ENCODE measurements around the gene VWDE. TPM values are rescaled to one million over a fixed set of nuclear protein-coding genes. Genes with fewer than 3 reads are reported as not detected.

Gene VWDE
- total RNA-seq, 2 donors from 2014 or later = 7.3 to 8.8 TPM

- ATAC-seq (no peak), DNase-seq (no peak)
- intact Hi-C loops (cut with DNase I) = no loop called here
Observed at GRCh38 chr7:12300415-12300814, 103.2 kb downstream of the VWDE start.

DNA sequence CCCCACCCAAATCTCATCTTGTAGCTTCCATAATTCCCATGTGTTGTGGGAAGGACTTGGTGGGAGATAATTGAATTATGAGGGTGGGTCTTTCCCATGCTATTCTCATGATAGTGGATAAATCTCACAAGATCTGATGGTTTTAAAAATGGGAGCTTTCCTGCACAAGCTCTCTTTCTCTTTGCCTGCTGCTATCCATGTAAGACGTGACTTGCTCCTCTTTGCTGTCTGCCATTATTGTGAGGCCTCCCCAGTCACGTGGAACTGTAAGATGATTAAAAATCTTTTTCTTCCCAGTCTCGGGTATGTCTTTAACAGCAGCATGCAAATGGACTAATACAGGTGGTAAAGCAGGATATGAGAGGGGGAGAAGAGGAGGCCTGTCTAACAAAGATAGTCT is 104.3 kb downstream of the VWDE start:
- DNase-seq = no peak
- intact Hi-C loops (cut with DNase I) = no loop called here
- no peak for ATAC-seq

DNA sequence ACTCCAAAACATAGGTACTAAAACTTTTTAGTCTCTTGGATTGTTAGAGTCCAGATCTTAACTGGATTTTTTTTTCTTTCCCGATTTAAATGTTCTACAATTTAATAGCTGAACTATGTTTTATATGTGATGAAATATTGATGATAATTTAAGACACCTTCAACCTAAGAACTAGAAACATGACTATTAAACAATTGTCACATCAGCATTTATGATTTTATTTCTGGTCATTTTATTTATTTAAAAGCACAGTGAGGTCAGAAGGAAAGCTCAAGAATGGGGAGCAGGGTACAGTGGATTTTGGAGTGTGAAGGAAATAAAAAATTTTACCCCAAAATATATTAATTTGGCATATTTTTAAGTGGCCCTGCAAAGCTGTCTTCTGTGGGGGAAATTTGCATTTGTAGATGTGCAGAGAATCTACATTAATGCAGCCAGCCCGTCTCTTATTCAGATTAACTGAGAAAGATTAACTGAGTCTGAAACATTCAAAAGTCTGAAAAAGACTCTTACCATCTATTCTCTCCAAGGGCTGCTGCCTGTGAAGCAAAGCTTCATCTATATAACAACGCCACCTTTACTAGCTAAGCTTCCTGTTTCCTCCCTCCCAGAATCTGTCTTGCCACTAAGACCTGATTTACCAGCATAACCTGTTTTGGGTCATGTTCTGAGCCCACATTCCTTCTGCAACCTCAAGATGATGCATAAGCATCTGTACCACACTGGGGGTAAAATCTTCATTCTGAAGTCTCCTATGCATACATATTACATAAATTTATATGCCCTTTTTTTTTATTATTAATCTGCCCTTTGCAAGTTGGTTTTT is 106.2 kb downstream of the VWDE start:
- ATAC-seq = no peak
- intact Hi-C loops (cut with DNase I) = no loop called here

GRCh38 chr7:12296051-12296570 is 107.6 kb downstream of the VWDE start:
- DNase-seq = no peak
- intact Hi-C loops (cut with DNase I) = no loop called here
- ATAC-seq = no peak

More for the DNA sequence above, 106.2 kb downstream of the VWDE start:
- DNase-seq = no peak

DNA sequence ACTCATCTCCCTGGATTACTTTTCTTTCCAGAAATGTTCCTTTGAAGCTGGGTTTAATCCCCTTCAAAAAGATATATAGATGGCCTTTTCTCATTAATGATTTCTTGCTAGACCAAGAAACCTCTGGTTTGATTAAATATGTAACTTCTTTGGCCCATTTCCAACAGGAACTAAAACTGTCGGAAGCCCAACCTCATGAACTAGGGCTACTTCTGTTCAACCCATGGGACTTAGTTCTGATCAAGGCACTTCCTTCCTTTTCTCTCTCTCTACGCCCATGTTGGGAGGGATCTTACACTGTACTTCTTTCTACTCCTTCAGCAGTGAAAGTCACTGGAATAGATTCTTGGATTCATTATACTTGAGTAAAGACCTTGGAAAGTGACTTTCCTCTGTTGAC is 109.0 kb downstream of the VWDE start:
- ATAC-seq = no peak
- no peak for DNase-seq
- intact Hi-C loops (cut with DNase I) = no loop called here

- ATAC-seq = no peak
- intact Hi-C loops (cut with DNase I) = no loop called here
- no peak for DNase-seq
Observed at GRCh38 chr7:12291870-12292269, 111.8 kb downstream of the VWDE start.

GRCh38 chr7:12290761-12291160 is 112.9 kb downstream of the VWDE start:
- no peak for ATAC-seq
- no peak for DNase-seq
- intact Hi-C loops (cut with DNase I) = no loop called here

DNA sequence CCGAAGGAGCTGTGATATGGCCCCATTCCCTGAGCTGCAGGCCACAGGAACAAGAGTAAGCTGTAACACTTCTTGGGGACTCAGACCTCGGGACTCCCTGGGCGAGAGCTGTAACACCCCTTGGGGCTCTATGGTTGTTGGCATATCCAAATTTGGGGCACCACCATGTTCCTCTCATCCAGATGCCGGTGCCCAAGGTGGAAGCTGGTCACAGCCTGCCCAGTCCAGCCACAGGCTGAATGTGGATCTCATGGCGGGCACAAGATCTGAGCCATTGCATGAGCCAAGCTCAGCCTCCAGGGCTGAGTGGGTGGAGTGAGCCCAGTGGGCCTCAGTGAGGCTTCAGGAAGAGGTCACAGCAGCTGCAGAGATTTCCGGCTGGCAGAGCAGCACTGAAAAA is 113.7 kb downstream of the VWDE start:
- intact Hi-C loops (cut with DNase I) = no loop called here
- ATAC-seq = no peak

DNA sequence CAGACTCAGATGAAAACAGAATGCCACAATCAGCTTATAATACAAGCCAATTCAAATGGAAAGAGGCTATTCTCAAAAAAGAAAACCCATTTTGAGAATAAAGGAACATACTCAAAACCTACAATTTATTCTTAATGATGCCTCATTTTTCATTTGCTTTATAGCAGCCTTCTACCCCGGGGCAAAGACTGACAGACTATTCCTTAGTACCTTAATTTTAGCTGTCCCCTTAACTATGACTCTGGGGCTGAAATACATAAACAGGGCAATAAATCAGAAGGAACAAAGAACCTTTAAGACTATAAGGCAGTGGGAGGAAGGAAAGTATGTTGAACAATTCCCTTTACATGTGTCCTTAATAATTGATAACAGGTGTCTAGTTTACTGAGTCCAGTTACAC is 115.8 kb downstream of the VWDE start:
- DNase-seq = no peak
- ATAC-seq = no peak
- intact Hi-C loops (cut with DNase I) = no loop called here

More for the DNA sequence above, 113.7 kb downstream of the VWDE start:
- no peak for DNase-seq

DNA sequence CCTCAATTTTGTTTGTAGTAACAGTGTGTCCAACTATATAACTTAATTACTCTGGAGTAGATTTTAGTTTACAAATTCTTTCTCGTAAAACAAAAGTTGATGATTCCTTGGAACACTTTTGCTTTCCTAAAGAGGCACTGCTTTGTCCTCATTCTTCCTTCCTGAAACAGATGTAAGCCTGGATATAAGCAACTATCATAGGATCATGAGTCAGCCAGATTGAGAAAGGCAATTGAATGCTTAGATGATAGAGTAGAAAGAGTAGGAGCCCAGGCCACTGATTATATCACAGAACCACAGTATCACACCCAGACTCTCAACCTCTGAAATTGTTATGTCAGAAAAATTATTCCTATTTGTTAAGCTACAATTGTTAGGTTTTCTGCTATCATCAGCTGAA is 122.6 kb downstream of the VWDE start:
- ATAC-seq = no peak
- DNase-seq = no peak

More for the DNA sequence above, 122.6 kb downstream of the VWDE start:
- intact Hi-C loops (cut with DNase I) = no loop called here

Other genes starting within 250 kb of the VWDE start
- 10 to 100 TPM; 43.3 to 48.2 TPM for gene TMEM106B, start 192.6 kb downstream of the VWDE start, total RNA-seq
- gene SCIN, start 166.9 kb upstream of the VWDE start, total RNA-seq = 1 to 10 TPM in 1 of 2 donors, under 1 TPM in 1; 0.10 to 1.3 TPM

All from left cardiac atrium (tissue), 4 donors.